AG20443 (cell line): Measurements from ENCODE around the gene HAGHL.
A peak's percentile ranks its signal among the peaks of the same experiment; 100 is the strongest.
"Not testable (repeated sequence)": the region's sequence is repeated elsewhere in the genome, so short reads cannot be mapped to it uniquely, and the experiment has no call there.

ENCODE experiments used
- DNase-seq: peaks from one replicate; pipeline ENCODE4 v3.0.0; 2012; ENCODE audit warnings: low spot score, mixed read lengths

Gene HAGHL

GRCh38 chr16:734981-735881 lies 8.3 kb downstream of the HAGHL start:
- DNase-seq: no peak

- DNase-seq: no peak
Measured at GRCh38 chr16:735982-736453, 9.1 kb downstream of the HAGHL start.

DNA sequence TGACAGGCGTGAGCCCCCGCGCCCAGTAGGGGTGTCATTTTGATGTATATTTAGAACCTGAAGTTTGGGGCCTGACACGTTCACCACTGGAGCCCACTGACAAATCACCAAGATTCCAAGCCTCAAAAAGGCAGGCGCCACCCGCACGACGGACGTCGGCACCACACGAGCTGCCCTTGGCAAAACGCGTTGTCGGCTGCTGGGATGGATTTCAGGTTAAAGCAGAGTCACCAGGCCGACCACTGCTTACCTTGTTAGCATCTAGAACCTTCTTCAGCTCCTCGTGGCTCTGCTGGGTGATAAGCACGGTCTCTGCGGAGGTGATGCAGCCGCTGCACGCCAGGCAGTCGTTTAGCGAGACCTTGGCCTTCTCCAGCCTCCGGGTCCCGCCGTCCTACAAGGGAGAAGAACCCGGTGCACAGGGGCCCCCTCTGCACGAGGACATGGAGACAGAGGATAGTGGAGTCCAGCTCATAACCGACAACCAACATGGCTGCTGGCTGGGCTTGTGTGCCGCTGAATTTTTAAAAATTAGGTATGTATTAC lies 10.1 kb downstream of the HAGHL start:
- no peak for DNase-seq

DNA sequence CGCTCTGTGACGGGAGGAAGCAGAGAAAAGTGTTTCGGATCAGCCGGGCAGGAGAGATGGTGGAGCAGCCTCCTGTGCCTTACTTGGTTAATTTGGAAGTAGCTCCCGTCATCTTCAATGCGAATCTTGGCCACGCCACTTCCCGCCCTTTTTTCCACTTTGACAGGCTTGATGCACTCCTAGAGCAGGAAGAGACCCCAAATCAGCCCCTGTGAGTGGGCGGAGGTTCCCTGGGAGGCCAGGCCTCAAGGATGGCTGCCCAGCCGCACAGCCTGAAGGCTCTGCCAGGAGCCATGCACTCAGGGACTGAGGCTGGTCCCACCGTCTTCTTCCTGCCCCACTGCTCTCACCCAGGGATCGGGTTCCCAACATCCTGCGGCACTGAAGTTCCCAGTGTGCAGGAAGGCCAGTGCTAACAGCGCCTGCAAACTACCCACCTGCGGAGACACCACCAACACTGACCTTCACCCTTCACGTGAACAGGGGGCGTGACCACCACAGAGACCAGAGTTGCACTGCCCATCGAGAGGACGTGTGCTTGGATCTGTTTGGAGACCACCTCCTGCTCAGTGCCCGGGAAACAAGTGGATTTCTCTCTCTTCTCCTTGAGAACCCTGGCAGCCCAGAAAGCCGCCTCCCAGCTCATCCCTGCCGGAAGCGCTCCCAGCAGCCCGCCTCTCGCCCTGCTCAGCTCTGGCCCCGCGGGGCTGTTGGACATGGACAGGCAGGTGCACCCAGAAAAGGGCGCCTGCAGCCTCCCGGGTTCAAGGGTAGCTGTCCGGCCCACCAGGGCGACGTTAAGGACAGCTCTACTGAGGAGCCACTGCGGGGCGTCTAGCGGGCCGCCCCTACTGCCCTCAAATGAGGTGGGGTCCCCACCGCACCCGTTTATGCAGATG lies 12.9 kb downstream of the HAGHL start:
- no peak for DNase-seq

- no peak for DNase-seq
Measured at GRCh38 chr16:740459-740763, 13.5 kb downstream of the HAGHL start.

DNA sequence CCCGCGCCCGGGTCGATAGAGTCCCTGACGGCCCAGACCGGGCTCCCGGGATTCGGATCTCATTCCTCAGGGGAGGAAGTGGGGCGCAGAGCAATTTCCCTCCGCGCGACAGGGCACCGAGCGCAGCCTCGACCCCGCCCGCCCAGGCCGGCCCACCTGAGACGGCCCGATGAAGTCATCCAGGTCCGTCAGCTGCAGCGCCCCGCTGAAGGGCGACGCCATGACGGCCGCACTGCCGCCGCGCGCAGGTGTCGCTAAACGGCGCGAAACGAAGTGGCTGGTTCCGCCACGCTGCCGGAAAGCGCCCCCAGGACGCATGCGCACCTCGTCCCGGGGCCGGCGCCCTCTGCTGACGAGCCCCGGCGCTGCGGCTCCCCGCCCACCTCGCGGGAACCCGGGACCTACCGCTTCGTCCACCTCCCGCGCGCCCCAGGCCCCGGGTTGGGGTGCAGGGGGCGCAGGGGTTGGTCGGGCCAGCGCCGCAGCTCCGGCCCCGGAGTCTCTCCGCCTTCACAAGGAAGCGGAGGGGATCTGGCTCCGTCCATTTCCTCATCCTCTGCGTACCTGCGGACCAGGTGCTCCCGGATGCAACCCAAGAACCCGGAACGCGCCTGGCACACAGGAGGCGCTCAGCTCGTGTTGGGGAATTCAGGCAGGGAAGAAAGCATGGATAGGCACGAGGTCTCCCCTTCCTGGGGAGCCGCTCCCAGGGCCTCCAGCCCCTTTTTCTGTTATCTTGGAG lies 14.0 kb downstream of the HAGHL start, which contains the start of gene CIAO3:
Gene CIAO3 (minus strand): TSS at position 234 of the 742 bp plus-strand sequence. CDS start 12 bp downstream, at position 222.
- DNase-seq: peak; percentile 99

- DNase-seq: no peak
Measured at GRCh38 chr16:741986-742629, 15.2 kb downstream of the HAGHL start.

GRCh38 chr16:742894-743293 lies 16.0 kb downstream of the HAGHL start:
- not testable (repeated sequence) for DNase-seq

- DNase-seq: no peak
Measured at GRCh38 chr16:743794-744500, 17.0 kb downstream of the HAGHL start.

GRCh38 chr16:745739-746138 lies 18.8 kb downstream of the HAGHL start:
- no peak for DNase-seq

DNA sequence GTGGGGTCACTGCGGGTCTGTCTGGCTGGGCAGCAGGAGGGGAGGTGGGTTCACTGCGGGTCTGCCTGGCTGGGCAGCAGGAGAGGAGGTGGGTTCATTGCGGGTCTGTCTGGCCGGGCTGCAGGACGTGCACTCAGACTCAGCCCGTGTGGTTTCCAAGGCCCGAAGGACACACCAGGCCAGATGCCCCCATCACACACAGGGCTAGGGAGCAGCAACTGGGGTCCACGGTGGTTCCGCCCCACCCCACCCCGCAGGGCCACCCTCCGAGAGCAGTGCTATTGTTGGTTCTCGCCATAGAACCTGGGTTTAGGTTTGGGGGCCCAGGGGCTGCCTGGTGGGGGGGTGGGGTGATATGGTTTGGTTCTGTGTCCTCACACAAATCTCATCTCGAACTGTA lies 19.7 kb downstream of the HAGHL start:
- no peak for DNase-seq

GRCh38 chr16:747978-748746 lies 21.3 kb downstream of the HAGHL start:
- no peak for DNase-seq

DNA sequence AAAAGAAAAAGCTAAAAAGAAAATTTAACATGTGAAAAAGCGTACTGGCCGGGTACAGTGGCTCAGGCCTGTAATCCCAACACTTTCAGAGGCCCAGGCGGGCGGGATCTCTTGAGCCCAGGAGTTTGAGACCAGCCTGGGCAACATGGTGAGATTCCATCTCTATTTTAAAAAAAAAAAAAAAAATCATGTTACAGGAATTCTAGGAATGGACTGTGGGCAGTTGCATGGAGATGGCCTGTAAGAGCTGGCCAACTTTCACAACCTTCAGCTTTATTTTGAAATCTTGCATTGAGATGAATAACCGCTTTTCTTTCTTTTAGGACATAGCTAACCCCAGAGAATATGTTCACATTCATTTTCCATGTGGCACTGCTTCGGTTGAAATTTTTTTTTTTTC lies 22.1 kb downstream of the HAGHL start:
- DNase-seq: peak; percentile 87

GRCh38 chr16:750485-750884 lies 23.6 kb downstream of the HAGHL start:
- no peak for DNase-seq

DNA sequence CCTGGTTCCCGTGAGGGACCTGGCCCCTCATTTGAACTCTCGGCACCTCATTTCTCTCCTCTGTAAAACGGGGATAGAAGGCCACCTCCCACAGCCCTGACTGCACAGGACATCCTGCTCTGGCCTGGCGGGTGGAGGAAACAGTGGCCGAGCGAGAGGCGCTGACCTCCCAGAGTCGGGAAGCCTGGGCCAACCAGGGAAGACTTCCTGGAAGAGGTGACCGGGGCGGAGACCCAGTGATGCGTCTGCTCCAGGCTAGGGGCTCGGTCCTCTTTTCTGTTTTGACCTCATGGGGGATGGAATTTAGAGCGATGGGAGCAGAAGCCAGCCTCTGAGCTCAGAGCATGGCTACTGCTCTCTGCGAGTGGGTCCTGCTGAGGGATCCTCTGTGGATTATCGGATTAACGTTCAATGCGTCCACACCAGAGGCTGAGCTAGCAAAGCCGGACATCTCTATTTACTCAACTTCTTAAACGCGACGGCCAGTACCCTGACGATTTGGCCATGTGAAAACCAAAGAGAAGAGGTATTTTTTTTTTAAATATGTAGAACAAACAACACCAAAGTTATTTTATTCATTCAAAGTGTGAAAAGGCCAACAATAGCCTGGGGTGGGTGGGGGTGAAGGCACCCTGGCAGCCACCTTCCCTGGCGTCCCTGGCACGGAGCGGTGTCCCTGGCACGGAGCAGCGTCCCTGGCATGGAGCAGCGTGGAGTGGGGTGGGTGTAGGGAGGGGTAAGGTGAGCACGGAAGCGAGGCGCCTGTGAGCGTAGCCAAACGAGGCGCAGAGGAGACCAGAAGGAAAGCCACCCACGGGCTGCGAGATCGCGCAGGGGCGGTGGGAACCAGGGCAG lies 24.5 kb downstream of the HAGHL start:
- DNase-seq: no peak

- DNase-seq: no peak
Measured at GRCh38 chr16:752007-752312, 25.1 kb downstream of the HAGHL start.

GRCh38 chr16:754121-754607 lies 27.3 kb downstream of the HAGHL start:
- not testable (repeated sequence) for DNase-seq

GRCh38 chr16:754656-755055 lies 27.8 kb downstream of the HAGHL start:
- DNase-seq: no peak

DNA sequence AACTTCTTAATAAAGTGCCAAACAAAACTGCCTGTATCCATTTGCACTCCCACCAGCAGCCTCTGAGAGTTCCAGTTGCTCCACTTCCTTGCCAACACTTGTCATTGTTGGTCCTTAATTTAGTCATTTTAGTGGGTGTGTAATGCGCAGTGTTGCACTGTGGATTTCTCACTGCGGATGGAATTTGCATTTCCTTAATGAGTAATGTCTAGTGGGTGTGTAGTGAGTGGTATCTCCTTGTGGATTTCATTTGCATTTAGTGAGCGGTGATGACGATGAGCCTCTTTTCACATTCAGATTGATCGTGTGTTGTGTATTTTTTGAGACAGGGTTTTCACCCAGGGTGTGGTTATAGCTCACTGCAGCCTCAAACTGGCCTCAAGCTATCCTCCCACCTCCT lies 29.5 kb downstream of the HAGHL start:
- DNase-seq: no peak
